22Rv1 (cell line): ENCODE data around the gene BFAR.

ENCODE experiments used
- ZFX ChIP-seq: fragments of 450-650 bp; IDR thresholded peaks from 2 replicates; pipeline ENCODE4 v1.6.1; 2017; ENCODE audit warnings: antibody characterized with exemption, borderline replicate concordance
- TF ChIP-seq, protein P1 (sequence below): fragments of 450-650 bp; IDR thresholded peaks from 2 replicates; pipeline ENCODE4 v1.5.1; 2017; ENCODE audit warnings: mild to moderate bottlenecking

DNA sequence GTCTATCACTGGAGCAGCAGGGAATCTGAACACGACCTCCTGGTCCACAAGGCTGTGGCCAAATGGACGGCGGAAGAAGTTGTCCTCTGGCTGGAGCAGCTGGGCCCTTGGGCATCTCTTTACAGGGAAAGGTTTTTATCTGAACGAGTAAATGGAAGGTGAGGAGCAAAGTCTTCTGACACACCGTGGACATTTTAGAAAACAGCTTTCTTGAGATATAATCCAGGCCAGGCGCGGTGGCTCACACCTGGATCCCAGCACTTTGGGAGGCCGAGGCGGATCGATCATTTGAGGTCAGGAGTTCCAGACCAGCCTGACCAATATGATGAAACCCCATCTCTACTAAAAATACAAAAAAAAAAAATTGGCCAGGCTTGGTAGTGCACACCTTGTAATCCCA is 17.1 kb downstream of the BFAR start:
- TF ChIP-seq, protein P1, sequence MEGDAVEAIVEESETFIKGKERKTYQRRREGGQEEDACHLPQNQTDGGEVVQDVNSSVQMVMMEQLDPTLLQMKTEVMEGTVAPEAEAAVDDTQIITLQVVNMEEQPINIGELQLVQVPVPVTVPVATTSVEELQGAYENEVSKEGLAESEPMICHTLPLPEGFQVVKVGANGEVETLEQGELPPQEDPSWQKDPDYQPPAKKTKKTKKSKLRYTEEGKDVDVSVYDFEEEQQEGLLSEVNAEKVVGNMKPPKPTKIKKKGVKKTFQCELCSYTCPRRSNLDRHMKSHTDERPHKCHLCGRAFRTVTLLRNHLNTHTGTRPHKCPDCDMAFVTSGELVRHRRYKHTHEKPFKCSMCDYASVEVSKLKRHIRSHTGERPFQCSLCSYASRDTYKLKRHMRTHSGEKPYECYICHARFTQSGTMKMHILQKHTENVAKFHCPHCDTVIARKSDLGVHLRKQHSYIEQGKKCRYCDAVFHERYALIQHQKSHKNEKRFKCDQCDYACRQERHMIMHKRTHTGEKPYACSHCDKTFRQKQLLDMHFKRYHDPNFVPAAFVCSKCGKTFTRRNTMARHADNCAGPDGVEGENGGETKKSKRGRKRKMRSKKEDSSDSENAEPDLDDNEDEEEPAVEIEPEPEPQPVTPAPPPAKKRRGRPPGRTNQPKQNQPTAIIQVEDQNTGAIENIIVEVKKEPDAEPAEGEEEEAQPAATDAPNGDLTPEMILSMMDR = no peak
- no peak for TF ChIP-seq ZFX
